GM18951 (cell line): ENCODE results near the gene GFM2.
"Not testable (repeated sequence)": the region's sequence is repeated elsewhere in the genome, so short reads cannot be mapped to it uniquely, and the experiment has no call there.

Experiments used
- POLR2A ChIP-seq: IDR thresholded peaks from 4 replicates; pipeline ENCODE4 v1.6.1; 2011; ENCODE audit warnings: mild to moderate bottlenecking; ENCODE audit not compliant: insufficient read length, insufficient read depth; ENCODE audit errors: extremely low read depth
- in situ Hi-C: fragments of 300-500 bp; cut with MboI; formaldehyde crosslinking; loops from one replicate; pipeline ENCODE4 v1.12.0; 2022; ENCODE audit warnings: low sequenced_read_pairs, mixed read lengths, inconsistent platforms; ENCODE audit not compliant: unreplicated experiment

The GFM2 gene

DNA sequence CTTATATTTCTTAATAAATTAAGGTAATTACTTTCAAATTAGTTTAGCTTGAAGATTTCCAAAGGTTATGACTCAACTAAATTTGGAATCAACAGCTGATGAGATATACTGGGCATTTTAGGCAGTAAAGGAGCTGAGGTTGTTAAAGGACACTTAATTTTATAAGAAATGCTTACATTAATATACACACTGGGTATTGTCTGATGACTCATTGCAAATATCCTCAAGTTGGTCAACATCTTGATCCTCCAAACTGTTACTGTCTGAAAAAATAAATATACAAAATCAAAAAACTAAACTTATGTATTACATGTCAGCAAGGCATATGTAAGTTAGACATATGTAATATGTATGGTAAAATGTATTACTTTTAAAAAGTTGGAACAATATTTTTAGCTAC is 3.4 kb downstream of the GFM2 start:
- in situ Hi-C loops: no loop called here
- no peak for TF ChIP-seq POLR2A

DNA sequence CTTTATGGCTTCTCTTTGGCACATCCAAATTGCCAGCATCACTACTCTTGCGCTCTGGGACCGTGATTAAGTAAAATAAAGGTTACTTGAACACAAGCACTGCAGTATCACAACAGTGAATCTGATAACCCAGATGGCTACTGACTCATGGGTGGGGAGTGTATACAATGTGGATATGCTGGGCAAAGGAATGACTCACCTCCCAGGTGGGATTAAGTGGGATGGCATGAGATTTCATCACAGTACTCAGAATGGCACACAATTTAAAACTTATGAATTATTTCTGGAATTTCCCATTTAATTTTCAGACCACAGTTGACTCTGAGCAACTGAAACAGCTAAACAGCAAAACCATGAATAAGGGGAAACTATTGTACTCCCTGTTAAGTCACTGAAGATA is 4.3 kb downstream of the GFM2 start:
- in situ Hi-C loops: no loop called here
- TF ChIP-seq POLR2A: no peak

- in situ Hi-C loops: no loop called here
- TF ChIP-seq POLR2A: no peak
These were observed 5.7 kb downstream of the GFM2 start for GRCh38 chr5:74761241-74761640.

DNA sequence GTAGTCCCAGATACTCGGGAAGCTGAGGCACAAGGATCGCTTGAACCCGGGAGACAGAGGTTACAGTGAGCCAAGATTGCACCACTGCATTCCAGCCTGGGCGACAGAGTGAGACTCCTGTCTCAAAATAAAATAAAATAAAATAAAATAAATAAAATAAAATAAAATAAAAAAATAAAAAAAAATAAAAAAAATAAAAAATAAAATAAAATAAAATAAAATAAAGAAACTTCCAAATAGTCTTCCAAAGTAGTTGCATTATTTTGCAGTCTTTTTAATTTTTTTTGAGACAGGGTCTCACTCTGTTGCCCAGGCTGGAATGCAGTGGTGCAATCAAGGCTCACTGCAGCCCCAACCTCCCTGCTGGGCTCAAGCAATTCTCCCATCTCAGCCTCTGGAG is 18.2 kb downstream of the GFM2 start:
- in situ Hi-C loops: not testable (repeated sequence)

- TF ChIP-seq POLR2A: no peak
- in situ Hi-C loops: no loop called here
These were observed 28.5 kb downstream of the GFM2 start for GRCh38 chr5:74738406-74738805.

GRCh38 chr5:74736759-74737158 is 30.2 kb downstream of the GFM2 start:
- no peak for TF ChIP-seq POLR2A
- in situ Hi-C loops: no loop called here

- no peak for TF ChIP-seq POLR2A
- in situ Hi-C loops: no loop called here
These were observed 41.6 kb downstream of the GFM2 start for GRCh38 chr5:74725331-74725730.

DNA sequence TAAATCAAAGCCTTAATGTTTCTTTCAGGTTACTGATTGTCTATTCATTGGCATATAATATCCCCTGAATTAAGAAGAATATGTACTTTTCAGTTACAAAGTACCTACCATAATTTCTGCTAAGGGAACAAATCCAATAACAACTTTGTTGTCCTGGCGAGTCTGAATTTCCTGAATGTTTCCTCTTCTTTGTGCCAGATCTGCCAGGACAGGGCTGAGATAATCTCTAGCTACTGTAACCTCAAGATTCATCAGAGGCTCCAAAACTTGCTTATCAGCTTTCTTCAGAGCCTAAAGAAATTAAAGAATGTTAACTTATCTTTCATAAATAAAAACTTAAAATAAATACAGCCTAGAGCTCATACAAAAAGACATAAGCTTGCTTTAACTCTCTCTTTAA is 44.6 kb downstream of the GFM2 start:
- in situ Hi-C loops: no loop called here
- no peak for TF ChIP-seq POLR2A

DNA sequence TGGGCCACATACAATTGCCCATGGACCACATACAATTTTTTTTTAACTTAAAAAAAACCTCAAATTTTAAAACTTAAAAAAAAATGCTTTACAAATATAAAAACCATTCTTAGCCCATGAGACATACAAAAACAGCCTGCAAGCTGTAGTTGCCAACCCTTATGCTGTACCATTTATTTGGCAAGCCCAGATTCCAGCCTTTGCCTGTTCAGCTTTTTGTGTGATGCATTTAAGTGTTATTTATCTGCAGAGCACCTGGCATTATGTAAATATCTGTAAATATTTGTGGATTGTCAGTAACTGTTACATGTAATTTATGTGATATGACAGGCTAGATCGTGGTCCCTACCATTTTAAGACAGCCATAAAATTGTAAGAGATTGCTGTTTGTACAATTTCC is 49.3 kb downstream of the GFM2 start:
- in situ Hi-C loops: no loop called here

GRCh38 chr5:74693191-74693590 is 73.7 kb downstream of the GFM2 start:
- no peak for TF ChIP-seq POLR2A
- in situ Hi-C loops: no loop called here

More for the DNA sequence above, 49.3 kb downstream of the GFM2 start:
- TF ChIP-seq POLR2A: no peak

- in situ Hi-C loops: loop anchor here (10.0 kb wide), 1 partner anchor 228 kb away; no protein-coding TSS in a partner anchor
- no peak for TF ChIP-seq POLR2A
These were observed 79.8 kb downstream of the GFM2 start for GRCh38 chr5:74686962-74687751.

GRCh38 chr5:74685979-74686631 is 80.8 kb downstream of the GFM2 start:
- TF ChIP-seq POLR2A: no peak
- in situ Hi-C loops: loop anchor here (10.0 kb wide), 1 partner anchor 229 kb away; no protein-coding TSS in a partner anchor

GRCh38 chr5:74684900-74685851 is 81.7 kb downstream of the GFM2 start, which contains the start of gene HEXB:
Gene HEXB (plus strand): TSS chr5:74685233. CDS start chr5:74685261, 28 bp downstream.
- in situ Hi-C loops: loop anchor here (10.0 kb wide), 1 partner anchor 230 kb away; no protein-coding TSS in a partner anchor
- peak; percentile 90 for TF ChIP-seq POLR2A

GRCh38 chr5:74679966-74680365 is 87.0 kb downstream of the GFM2 start:
- in situ Hi-C loops: loop anchor here (10.0 kb wide), 1 partner anchor 235 kb away; no protein-coding TSS in a partner anchor
- no peak for TF ChIP-seq POLR2A

GRCh38 chr5:74679300-74679699 is 87.6 kb downstream of the GFM2 start:
- in situ Hi-C loops: not testable (repeated sequence)

DNA sequence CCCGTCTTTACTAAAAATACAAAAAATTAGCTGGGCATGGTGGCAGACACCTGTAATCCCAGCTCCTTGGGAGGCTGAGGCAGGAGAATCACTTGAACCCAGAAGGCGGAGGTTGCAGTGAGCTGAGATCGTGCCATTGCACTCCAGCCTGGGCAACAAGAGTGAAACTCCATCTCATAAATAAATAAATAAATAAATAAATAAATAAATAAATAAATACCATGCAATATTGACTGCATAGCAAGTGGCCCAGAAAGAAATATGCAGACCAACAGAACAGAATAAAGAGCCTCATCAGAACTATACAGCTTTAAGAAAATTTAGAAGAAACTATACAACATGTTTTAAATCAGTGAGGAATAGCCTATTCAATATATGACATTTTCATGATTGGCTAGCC is 88.8 kb downstream of the GFM2 start:
- in situ Hi-C loops: not testable (repeated sequence)

DNA sequence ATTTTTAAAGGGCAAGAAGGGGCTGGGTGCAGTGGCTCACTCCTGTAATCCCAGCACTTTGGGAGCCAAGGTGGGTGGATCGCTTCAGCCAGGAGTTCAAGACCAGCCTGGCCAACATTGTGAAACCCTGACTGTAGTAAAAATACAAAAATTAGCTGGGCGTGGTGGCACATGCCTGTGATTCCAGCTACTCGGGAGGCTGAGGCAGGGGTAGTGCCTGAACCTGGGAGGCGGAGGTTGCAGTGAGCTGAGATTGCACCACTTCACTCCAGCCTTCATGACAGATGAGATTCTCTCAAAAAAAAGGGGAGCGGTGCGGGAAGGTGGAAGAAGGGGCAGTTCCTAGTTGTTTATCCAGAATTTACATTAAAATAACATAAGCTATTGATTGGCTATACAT is 90.5 kb downstream of the GFM2 start:
- in situ Hi-C loops: not testable (repeated sequence)
